ENCODE measurements around the gene TRIM68.
A peak's percentile ranks its signal among the peaks of the same experiment; 100 is the strongest.

The TRIM68 gene

GRCh38 chr11:4607096-4607495 lies 935 bp downstream of the TRIM68 start:
- Histone ChIP-seq H3K27me3 (ENCODE audit: low read length) (no peaks in the 10 kb centered on the region; the same call in 1 of the 2 replicates), H3K9me2 (replicated peaks; ENCODE audit: insufficient read depth, low read length) (no peaks in the 10 kb centered on the region), H2AFZ (ENCODE audit: low read depth, low read length, severe bottlenecking) (peak overlapping the region; percentile 100), H4K20me1 (ENCODE audit: low read depth, low read length) (no peaks in the 10 kb centered on the region), H3K27ac (ENCODE audit: low read depth, low read length) (no peak overlapping the region), H3K36me3 (ENCODE audit: low read length) (no peaks in the 10 kb centered on the region), H3K9me3 (ENCODE audit: insufficient read depth, low read length) (no peaks in the 10 kb centered on the region), H3K9ac (ENCODE audit: low read length) (peak overlapping the region; percentile 78), H3K79me2 (ENCODE audit: insufficient read depth, low read length) (peaks cover 21% of the 10 kb centered on the region; the same call in 1 of the 2 replicates), H3K4me2 (ENCODE audit: low read depth, low read length, poor library complexity, severe bottlenecking) (peak overlapping the region; percentile 94), H3K4me3 (ENCODE audit: insufficient read depth, low read length, poor library complexity, severe bottlenecking) (peak overlapping the region; percentile 65), H3F3A (ENCODE audit: insufficient read depth) (no peaks in the 10 kb centered on the region)
- TF ChIP-seq CTCF (IDR thresholded peaks at IDR 0.05; ENCODE audit: insufficient read depth, low read length, poor library complexity, severe bottlenecking), result no peak
- no peak for TF ChIP-seq EZH2phosphoT487 (conservative IDR thresholded peaks at IDR 0.05; ENCODE audit: low read length)

GRCh38 chr11:4606231-4607015 lies 1.6 kb downstream of the TRIM68 start:
- Histone ChIP-seq H3K27ac (ENCODE audit: low read depth, low read length) (no peak overlapping the region), H3K9me2 (replicated peaks; ENCODE audit: insufficient read depth, low read length) (no peaks in the 10 kb centered on the region), H3K27me3 (ENCODE audit: low read length) (no peaks in the 10 kb centered on the region), H2AFZ (ENCODE audit: low read depth, low read length, severe bottlenecking) (no peak overlapping the region), H3F3A (ENCODE audit: insufficient read depth) (no peaks in the 10 kb centered on the region), H3K9me3 (ENCODE audit: insufficient read depth, low read length) (no peaks in the 10 kb centered on the region), H4K20me1 (ENCODE audit: low read depth, low read length) (no peaks in the 10 kb centered on the region), H3K79me2 (ENCODE audit: insufficient read depth, low read length) (peaks cover 21% of the 10 kb centered on the region; the same call in 1 of the 2 replicates), H3K9ac (ENCODE audit: low read length) (no peak overlapping the region; the same call in 1 of the 2 replicates), H3K4me3 (ENCODE audit: insufficient read depth, low read length, poor library complexity, severe bottlenecking) (peak overlapping the region; percentile 65), H3K4me2 (ENCODE audit: low read depth, low read length, poor library complexity, severe bottlenecking) (peak overlapping the region; percentile 94), H3K36me3 (ENCODE audit: low read length) (no peaks in the 10 kb centered on the region)
- no peak for TF ChIP-seq CTCF (IDR thresholded peaks at IDR 0.05; ENCODE audit: insufficient read depth, low read length, poor library complexity, severe bottlenecking)
- no peak for TF ChIP-seq EZH2phosphoT487 (conservative IDR thresholded peaks at IDR 0.05; ENCODE audit: low read length)

- Histone ChIP-seq H3K4me3 (ENCODE audit: insufficient read depth, low read length, poor library complexity, severe bottlenecking) (no peak overlapping the region), H4K20me1 (ENCODE audit: low read depth, low read length) (no peaks in the 10 kb centered on the region), H3K4me2 (ENCODE audit: low read depth, low read length, poor library complexity, severe bottlenecking) (no peak overlapping the region), H3F3A (ENCODE audit: insufficient read depth) (no peaks in the 10 kb centered on the region), H3K36me3 (ENCODE audit: low read length) (no peaks in the 10 kb centered on the region), H3K9me3 (ENCODE audit: insufficient read depth, low read length) (no peaks in the 10 kb centered on the region), H3K27me3 (ENCODE audit: low read length) (no peaks in the 10 kb centered on the region), H3K79me2 (ENCODE audit: insufficient read depth, low read length) (peaks cover 21% of the 10 kb centered on the region; the same call in 1 of the 2 replicates), H2AFZ (ENCODE audit: low read depth, low read length, severe bottlenecking) (no peak overlapping the region), H3K27ac (ENCODE audit: low read depth, low read length) (no peak overlapping the region), H3K9me2 (replicated peaks; ENCODE audit: insufficient read depth, low read length) (no peaks in the 10 kb centered on the region), H3K9ac (ENCODE audit: low read length) (no peak overlapping the region)
- TF ChIP-seq CTCF (IDR thresholded peaks at IDR 0.05; ENCODE audit: insufficient read depth, low read length, poor library complexity, severe bottlenecking) (no peak), EZH2phosphoT487 (conservative IDR thresholded peaks at IDR 0.05; ENCODE audit: low read length) (no peak)
These were observed 3.0 kb downstream of the TRIM68 start for GRCh38 chr11:4605057-4605456.
